PC-3 (cell line): ENCODE results near the gene LPIN2.

ENCODE experiments used
- CTCF ChIP-seq: fragments of 300-600 bp; sonication (generic); conservative IDR thresholded peaks from 2 replicates; pipeline ENCODE4 v1.5.1; 2017; ENCODE audit warnings: antibody characterized with exemption, low read depth, mild to moderate bottlenecking, low read length
- EZH2phosphoT487 ChIP-seq: fragments of 300-600 bp; sonication (generic); IDR thresholded peaks from 2 replicates; pipeline ENCODE4 v1.6.1; 2018; ENCODE audit warnings: mild to moderate bottlenecking, antibody characterized with exemption, low read length, borderline replicate concordance

- no peak for TF ChIP-seq CTCF
- TF ChIP-seq EZH2phosphoT487: peak; percentile 91
Observed at GRCh38 chr18:3013024-3013804, at the start of gene LPIN2.
